Measurements from ENCODE around the gene MINAR1.

DNA sequence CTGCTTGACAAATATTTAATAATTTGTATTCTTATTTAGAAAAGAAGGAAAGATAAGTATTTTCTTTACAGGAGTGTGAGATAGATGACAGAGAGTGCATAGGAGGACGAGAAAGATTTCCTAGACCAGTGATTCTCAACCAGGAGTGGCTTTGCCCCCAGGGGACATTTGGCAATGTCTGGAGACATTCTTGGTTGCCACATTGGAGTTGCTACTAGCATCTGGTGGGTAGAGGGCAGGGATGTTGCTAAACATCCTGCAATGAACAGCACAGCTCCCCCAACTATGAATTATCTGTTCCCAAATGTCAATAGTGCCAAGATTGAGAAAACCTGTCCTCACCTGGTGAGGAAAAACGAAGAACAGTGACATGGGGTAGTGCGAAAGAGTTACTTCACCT lies 30.8 kb upstream of the MINAR1 start:
- TF ChIP-seq POLR2A (IDR thresholded peaks at IDR 0.05): no peak
- TF ChIP-seq, protein P1, sequence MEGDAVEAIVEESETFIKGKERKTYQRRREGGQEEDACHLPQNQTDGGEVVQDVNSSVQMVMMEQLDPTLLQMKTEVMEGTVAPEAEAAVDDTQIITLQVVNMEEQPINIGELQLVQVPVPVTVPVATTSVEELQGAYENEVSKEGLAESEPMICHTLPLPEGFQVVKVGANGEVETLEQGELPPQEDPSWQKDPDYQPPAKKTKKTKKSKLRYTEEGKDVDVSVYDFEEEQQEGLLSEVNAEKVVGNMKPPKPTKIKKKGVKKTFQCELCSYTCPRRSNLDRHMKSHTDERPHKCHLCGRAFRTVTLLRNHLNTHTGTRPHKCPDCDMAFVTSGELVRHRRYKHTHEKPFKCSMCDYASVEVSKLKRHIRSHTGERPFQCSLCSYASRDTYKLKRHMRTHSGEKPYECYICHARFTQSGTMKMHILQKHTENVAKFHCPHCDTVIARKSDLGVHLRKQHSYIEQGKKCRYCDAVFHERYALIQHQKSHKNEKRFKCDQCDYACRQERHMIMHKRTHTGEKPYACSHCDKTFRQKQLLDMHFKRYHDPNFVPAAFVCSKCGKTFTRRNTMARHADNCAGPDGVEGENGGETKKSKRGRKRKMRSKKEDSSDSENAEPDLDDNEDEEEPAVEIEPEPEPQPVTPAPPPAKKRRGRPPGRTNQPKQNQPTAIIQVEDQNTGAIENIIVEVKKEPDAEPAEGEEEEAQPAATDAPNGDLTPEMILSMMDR (IDR thresholded peaks at IDR 0.05): no peak

All from tibial nerve (tissue), 3 donors.